ENCODE results near the gene ALDH3A1.

GRCh38 chr17:19725486-19725885 is 22.6 kb downstream of the ALDH3A1 start:
- TF ChIP-seq CTCF (IDR thresholded peaks at IDR 0.05), result no peak
- TF ChIP-seq POLR2A (IDR thresholded peaks at IDR 0.05), result no peak
